GM19035 (cell line): ENCODE data around the gene SYNC.
A peak's percentile ranks its signal among the peaks of the same experiment; 100 is the strongest.
"Not testable (repeated sequence)": the region's sequence is repeated elsewhere in the genome, so short reads cannot be mapped to it uniquely, and the experiment has no call there.

Experiments used
- ATAC-seq: cut with Tn5 transposase; IDR thresholded peaks from one replicate; pipeline ENCODE4 v1.9.1; 2021; ENCODE audit not compliant: unreplicated experiment

Gene SYNC

DNA sequence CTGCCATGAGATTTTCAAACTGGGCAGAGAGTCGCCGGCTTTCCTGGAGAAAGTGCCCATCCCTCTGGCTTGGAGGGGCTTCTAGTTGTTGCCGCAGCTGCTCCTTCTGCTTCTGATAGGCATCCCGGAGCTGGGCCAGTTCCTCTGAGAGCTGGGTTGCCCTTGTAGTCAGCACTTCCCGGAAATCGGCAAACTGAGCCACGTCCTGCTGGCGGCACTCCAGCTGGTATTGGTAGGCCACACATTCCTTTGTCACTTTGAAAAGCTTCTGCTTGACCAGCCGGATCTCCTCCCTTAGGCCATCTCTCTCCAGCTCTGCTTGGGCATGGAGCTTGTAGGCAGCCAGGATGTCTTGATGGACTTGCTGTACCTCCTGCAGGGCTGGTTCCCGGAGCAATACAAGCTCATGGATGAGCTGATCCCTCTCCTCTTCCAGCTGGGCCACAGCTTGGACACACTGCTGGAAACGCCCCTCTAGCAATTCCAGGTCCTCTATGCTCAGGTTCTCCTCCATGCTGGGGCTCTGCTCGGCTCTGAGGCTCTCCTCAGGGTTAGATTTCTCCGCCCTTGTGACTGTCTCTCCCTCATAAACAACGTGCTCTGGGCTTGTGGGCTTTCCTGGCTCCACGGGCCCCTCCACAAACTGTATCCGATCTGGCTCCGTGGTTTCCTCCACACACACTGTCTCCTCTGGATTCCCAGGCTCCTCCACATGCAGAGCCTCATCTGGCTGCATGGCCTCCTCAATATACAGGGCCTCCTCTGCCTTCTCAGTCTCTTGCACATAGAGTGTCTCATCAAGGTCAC, 7.3 kb downstream of the SYNC start:
- no peak for ATAC-seq

DNA sequence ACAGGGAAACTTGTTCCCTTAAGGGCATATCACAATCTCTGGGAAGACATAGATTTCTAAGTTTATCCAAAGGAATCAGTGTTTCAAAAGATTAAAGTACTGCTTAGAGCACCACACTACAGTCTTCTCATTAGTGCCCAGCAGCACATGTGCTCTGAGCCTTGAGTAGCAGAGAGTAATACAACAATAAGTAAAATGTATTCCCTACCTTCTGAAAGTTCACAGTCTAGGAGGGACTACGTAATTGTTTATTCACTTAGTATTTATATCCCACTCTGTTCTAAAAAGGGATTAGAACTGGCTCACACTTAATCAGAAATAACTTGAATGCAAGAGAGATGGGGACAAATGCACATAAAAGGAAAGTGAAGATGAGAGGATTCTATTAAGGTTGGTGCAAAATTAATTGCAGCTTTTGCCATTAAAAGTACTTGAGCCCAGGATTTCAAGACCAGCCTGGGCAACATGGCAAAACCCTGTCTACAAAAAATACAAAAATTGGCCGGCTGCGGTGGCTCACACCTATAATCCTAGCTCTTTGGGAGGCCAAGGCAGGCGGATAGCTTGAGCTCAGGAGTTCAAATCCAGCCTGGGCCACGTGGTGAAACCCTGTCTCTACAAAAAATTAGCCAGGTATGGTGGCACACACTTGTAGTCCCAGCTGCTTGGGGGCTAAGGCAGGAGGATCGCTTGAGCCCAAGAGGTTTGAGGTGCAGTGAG, 9.0 kb downstream of the SYNC start:
- ATAC-seq = no peak

GRCh38 chr1:32686387-32686786, 16.2 kb downstream of the SYNC start:
- no peak for ATAC-seq

DNA sequence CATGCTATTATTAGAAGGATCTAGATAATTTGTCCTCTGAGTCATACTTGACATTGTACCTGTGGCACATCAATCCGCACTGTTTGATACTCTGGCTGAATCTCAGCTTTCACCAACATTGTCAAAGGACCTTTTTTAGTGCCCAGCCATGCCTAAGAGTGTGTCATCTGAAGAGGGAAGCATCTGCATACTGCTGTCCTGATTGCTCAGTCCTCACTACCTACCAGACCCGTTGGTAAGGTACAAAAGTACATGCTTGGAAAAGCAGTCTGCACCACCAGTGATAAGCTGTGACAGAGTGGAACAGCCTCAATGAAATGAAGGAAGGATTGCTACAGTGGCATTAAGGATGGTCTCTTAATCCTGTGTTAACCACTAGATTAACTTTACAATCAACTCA, 17.1 kb downstream of the SYNC start:
- ATAC-seq = no peak

DNA sequence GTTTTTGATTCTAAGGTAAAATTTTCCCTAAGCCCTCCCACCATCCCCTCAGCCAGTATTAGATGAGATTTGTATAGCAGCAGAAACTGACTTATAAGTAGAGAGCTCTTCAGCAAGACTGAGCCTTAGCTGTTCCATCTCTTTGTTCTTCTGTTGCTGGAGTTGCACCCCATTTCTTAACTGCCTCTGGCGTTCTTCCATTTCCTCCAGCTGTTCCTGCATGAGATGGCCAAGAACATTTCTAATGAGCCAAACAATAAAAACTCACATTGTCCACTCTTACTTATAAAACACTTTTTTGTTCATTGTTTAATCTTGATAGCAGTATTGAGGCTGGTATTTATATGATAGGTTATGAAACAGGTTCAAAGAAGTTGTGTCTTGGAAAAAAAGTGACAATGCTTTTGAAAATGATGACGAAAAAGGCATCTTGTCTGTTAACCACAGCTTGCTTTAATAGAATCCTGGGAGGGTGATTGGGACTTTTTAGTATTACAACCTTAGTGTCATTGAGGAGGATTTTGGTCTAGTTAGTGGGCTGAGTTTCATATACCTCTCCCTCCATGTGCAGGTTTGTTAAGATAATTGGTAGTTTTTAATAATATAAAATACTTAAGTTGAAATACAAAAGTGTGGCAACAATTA, 18.3 kb downstream of the SYNC start:
- ATAC-seq = no peak

DNA sequence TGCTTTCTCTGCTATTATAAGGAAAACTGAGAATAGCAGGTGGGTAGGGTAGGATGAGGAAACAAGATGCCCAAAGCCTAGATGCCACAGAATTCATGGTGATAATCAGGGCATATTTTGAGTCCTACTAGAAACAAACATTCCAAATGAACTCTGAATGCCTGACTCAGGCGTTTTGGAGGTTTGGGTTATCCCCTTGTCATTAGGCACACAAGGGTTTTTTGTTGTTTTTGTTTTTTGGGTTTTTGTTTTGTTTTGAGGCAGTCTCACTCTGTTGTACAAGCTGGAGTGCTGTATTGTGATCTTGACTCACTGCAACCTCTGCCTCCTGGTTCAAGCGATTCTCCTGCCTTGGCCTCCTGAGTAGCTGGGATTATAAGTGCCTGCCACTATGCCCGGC, 19.2 kb downstream of the SYNC start:
- no peak for ATAC-seq

- ATAC-seq = no peak
Measured at GRCh38 chr1:32681999-32682398, 20.6 kb downstream of the SYNC start.

DNA sequence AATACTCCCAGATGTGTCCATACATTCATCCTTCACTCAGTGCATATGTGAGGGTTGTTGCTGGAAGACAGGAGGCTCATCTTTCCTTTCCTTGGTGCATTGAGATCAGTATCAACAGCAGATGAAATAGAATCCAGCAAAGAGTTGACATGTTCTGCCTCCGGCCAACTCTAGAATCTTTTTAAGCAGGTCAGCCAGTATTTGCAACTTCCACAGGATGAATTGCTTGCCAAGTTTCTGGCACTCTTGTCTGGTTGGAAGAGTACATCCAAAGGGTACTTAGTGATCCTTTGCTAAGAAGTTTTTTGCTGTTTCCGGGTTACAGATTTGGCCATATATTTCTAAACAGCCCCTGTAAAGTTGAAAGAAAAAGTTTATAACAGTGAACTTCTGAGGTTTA, 21.1 kb downstream of the SYNC start:
- no peak for ATAC-seq

GRCh38 chr1:32680642-32681041, 21.9 kb downstream of the SYNC start:
- ATAC-seq = no peak

DNA sequence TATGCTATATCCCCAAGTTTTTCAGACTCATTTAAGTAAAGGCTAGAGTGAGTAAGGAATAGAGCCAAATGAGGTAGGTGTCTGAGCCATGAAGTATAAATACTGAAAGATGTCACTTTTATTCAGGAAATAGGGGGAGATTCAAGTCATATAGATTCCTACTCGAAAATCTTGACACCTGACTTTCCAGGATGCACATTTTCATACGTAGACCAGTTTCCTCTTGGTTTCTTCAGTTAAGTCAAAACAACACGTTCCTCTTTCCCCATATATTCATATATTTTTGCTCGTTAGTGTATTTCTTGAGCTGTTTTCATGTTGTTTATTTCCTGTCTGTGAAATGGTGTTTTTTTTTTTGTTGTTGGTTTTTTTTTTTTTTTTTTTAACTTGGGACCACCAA, 22.6 kb downstream of the SYNC start:
- ATAC-seq = not testable (repeated sequence)

GRCh38 chr1:32676945-32677344, 25.6 kb downstream of the SYNC start:
- ATAC-seq = no peak

GRCh38 chr1:32668716-32669115, 33.9 kb downstream of the SYNC start:
- ATAC-seq = not testable (repeated sequence)

GRCh38 chr1:32666901-32667566, 35.5 kb downstream of the SYNC start:
- ATAC-seq = no peak

DNA sequence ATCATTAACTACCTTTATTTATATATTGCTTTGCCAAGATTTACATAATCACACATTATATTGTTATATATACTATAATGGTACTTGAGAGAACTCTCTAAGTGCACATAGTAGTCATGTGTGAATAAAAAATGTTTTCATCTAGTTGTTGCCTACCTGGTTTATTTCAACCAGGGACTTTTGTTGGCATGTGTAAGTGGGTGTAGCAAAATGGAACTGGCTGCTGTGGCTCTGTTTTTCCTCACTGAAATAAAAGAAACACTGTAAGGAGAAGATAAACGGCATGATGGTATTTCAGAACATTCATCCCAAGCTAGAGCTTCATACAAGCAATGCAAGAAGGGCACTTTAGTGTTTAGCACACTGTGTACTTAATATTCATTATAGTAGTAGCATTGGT, 36.7 kb downstream of the SYNC start:
- no peak for ATAC-seq

- no peak for ATAC-seq
Measured at GRCh38 chr1:32659581-32659980, 43.0 kb downstream of the SYNC start.

DNA sequence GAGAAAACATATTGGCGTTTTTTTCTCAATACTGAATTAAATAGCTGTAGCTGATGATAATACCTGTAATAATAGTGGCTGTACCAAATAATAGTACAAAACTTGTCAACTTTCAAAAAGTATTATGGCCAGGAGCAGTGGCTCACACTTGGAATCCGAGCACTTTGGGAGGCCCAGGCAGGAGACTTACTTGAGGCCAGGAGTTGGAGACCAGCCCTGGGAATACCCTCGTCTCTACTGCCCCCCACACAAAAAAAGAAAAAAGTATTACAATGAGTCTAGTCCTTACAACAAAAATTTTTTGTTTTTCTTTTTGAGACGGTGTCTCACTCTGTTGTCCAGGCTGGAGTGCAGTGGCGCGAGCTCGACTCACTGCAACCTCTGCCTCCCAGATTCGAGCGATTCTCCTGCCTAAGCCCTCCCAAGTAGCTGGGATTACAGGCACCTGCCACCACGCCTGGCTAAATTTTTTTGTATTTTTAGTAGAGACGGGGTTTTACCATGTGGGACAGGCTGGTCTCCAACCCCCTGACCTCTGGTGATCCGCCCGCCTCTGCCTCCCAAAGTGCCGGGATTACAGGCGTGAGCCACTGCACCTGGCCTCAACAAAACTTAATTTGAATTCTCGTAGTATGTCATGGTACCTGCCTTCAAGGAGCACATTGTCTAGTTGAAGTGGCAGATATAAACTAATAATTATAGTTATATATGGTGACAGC, 50.2 kb downstream of the SYNC start:
- ATAC-seq = no peak

DNA sequence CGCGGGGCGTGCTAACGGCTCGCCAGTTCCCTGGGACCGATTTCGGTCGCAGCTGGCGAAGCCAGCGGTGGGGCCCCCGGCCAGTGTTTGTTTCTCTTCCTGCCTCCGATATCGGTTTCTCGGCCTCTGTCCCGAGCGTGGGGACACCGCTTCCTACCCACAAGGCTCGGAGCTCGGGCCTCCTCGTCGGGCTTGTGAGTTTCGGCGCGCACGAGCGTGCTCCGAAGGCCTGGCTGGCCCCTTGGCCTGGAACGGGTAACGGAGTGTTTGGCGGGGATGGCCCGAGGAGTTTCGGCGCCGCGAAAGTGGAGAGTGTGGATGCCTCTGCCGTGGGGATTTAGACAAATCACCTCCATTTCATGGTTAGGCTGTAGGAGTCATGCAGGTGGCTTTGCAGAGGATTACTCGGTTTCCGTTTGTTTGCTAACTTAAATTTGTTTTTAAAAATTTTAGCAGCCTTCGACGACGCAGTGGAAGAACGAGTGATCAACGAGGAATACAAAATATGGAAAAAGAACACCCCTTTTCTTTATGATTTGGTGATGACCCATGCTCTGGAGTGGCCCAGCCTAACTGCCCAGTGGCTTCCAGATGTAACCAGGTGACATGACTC, 51.0 kb downstream of the SYNC start:
- ATAC-seq = no peak

DNA sequence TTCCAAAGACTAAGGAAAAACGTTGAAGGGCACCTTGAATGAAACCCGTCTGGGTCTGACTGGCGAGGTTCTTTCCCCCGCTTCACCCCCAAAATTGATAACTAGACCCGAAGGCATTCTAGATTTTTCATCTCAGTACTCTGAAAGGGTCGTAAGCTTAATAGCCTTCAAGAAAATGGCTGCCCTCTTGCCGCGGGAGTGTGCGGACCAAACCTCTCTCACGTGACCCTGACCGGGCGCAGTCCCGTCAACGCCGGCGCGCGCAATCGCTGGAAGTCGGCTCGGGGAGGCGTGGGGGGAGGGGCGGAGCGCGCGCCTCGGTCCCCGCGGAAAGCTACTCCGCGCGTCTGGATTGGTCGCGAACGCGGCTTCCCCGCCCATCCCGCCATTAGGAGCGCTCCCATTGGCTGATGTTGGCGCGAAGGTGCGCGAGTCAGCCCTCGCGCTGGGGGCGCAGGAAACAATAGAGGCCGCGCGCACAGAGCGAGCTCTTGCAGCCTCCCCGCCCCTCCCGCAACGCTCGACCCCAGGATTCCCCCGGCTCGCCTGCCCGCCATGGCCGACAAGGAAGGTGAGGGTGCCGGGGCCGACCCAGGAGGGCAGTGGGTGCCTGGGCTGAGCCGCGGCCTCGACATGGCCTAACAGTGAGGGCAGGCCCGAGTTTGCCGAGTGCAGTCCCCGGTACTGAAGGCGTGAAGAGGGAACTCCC, 51.7 kb downstream of the SYNC start, which contains the start of gene RBBP4:
TSS of gene RBBP4 (plus strand) at position 457 of the 709 bp plus-strand sequence. CDS start at position 556, 99 bp downstream.
- ATAC-seq = peak; percentile 84

DNA sequence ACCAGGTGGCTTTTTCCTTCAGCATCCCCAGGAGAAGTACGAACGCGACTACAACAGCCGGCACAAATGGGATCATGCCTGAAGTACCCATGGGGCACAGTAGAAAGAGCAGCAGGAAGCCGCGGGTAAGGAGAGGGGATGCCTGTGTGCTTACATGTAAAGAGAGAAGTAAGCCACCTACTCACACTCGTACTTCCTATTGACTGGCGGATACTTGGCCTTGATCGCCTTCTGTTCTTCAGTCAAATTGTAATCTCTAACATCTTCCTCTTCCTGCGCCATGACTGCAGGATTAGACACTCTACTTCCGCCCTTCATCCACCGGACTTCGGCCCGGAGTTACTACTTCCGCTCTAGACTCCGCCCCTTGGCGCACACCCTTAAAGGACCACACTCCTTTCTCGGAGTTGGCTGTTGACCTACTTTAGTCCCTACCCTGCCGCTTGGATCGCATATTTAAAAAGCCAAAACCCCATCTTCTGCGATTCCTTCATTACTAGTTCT, 52.3 kb downstream of the SYNC start, which contains the start of gene ZBTB8OS:
TSS of gene ZBTB8OS (minus strand) at position 303 of the 504 bp plus-strand sequence. CDS start at position 282, 21 bp downstream.
- peak; percentile 61 for ATAC-seq
